Stimulated activated CD4-positive, alpha-beta T cell treated with anti-CD3 and anti-CD28 coated beads, TNF-alpha, amount 100 ng/mL, for 48 hours (primary cell): ENCODE data around the gene MAML2.

Experiments
- DNase-seq, 3 donors: peaks; one replicate each; pipeline ENCODE4 v3.0.0-alpha.2; 2020; ENCODE audit warnings: low read depth in 3 of 3

MAML2 gene

DNA sequence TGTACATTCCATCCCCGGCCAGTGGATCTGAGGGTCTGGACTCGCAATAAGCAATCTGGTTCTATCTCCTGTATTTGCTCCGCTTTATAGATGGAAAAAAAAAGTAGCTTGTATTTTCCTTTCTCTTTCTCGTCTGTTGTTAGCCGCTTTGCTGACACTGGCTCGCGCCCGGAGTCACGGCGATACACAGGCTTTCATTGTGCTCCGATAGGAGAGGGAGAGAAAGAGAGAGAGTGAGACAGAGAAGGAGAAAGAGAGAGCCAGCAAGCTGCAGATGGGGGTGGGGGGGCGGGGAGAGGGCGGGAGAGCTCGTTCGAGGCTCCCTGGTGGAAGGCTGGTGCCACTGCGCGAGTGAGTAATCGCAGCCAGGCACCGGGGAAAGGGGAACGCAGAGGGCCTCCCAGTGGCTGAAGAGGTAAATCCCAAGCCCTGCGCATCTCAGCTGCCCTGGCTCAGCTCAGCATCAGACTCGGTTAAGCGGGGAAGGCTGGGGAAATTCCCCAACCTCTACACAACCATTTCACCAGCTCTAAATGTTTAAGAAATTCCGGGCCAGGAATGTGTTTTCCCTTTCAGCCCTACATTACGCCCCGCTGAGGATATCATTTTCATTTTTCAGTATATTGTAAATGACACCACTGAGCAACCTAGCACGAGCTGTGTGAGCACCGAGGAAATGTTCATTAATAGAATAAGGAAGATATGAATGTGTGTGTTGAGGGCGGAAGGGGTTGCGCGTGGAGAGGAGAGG, at the start of gene MAML2:
TSS of gene MAML2 (minus strand) at position 235 of the 751 bp plus-strand sequence. CDS start 1,300 bp downstream, outside the sequence.
- peak; percentile 78 to 89 (median 85) for DNase-seq

DNA sequence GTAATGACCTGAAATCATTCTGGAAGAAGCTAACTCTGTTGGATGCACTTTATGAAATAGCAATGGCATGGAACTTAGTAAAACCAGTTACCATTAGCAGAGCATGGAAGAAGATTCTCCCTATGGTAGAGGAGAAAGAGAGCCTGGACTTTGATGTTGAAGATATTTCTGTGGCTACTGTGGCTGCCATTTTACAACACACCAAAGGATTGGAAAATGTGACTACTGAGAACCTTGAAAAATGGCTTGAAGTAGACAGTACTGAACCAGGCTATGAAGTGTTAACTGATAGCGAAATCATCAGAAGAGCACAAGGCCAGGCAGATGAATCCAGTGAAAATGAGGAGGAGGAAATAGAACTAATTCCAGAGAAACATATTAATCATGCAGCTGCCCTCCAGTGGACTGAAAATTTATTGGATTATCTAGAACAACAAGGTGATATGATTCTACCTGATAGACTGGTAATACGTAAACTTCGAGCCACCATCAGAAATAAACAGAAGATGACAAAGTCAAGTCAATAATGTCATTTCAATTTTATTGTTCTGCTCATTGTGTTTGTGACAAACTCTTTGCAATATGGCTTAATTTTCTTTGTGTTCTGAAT, 48.8 kb upstream of the MAML2 start:
- no peak for DNase-seq

- DNase-seq, result no peak
Measured at GRCh38 chr11:96390488-96390792, 47.4 kb upstream of the MAML2 start.

DNA sequence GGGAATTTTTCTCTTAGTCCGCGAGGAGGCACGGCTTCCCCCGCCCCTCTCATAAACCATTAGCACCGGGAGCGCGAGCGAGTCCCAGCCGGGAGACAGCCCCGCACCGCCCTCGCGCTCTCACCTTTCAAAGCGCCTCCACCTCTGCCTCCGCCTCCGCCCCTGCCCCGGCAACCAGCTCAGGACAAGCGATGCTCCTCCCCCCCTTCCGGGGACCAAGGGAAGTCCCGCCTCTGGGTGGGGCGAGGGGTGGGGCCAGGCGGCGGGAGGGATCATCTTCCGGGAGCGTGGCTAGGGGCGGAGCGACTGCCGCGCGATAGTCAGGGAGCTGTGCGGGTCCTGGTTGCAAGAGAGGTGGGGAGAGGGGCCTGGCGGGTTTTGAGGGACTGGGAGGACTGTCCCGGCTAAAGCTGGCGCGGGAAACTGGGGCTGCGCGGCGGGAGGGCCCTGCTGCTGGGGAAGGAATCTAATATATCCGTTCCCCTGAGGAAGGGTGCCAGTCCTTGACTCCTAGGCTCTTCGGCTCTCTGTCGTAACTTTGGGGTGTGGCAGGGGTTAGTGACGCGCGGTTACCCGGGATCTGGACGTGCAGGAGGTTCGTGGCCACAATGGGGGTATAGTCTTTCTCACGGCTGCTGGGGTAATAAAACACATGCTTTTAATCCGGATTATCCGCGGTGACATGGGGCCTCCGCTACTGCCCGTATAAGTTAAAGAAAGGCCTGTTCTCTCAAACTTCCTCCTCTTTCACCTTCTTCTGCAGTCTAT, 46.9 kb upstream of the MAML2 start, which contains the start of the genes CCDC82 and JRKL:
TSS of gene CCDC82 (minus strand) at position 193 of the 768 bp plus-strand sequence. CDS start 5,165 bp downstream, outside the sequence.
TSS of gene JRKL (plus strand) at position 294 of the 768 bp plus-strand sequence. CDS start 637 bp downstream, outside the sequence.
- peak; percentile 96 to 99 (median 97) for DNase-seq

- no peak for DNase-seq
Measured at GRCh38 chr11:96388891-96389719, 46.1 kb upstream of the MAML2 start.

DNA sequence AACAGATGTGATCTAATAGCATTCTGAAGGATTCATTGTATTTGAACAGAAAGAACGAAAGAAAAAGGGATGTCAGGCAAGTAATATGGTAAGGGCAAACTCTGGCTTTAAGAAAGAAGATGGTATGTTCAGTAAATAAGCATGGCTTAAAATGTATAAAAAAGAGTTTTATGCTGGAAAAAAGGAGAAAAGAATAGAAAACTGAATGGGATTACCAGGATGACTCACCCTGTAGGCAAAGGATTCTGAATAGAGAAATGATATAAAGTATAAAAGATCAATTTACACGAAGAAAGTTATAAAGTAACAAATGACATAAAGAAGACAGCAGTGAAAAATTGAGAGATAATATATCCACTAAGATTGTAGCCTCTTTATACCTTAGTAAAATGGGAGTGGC, 42.2 kb upstream of the MAML2 start:
- DNase-seq, result no peak

- no peak for DNase-seq
Measured at GRCh38 chr11:96384156-96384555, 41.2 kb upstream of the MAML2 start.

DNA sequence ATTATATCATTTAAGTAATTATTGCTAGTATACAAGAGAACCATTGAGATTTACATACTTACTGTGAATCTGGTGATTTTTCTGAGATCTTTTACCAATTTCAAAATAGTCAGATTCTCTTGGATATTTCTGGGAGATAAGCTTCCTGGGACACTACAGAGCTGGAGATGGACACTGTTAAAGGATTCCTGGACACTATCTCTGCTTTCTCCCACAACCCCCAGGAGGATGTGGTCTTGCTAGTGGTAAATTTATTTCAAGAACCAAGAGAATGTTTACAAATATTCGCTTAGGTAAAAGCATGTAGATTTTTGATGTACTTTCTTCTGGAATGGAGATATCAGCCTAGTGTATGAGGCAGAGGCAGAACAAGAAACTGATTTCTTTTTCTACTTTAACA, 33.8 kb upstream of the MAML2 start:
- no peak for DNase-seq

DNA sequence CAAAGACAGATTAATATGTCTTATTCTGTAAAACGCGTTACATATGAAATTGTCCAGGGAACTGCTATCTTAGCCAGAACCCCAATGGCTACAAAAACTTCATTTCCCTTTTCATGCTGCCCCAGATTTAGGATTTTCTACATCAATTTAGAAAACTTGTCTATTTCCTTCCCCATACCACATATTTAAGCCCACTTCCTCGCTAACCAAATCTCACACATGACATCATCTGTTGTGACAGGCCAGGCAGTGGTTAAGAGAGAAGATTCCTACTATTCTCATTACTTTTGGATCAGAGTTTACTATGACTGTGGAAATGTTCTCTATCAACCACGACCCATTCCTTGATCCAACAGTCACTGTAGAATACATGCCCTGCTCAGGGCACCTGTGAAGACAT, 30.8 kb upstream of the MAML2 start:
- no peak for DNase-seq

DNA sequence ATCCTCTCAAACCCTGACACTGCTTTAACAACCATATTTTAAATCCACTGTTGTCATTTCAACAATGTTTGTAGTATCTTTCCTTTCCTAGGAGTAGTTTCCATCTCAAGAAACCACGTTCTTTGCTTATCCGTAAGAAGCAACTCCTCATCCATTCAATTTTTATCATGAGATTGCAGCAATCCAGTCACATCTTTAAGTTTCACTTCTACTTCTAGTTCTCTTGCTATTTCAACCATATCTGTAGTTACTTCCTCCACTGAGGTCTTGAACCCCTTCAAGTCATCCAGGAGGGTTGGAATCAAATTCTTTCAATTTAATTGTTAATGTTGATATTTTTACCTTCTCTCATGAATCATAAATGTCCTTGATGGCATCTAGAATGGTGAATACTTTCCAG, 24.3 kb upstream of the MAML2 start:
- no peak for DNase-seq

- no peak for DNase-seq
Measured at GRCh38 chr11:96366024-96366423, 23.0 kb upstream of the MAML2 start.

- no peak for DNase-seq
Measured at GRCh38 chr11:96365493-96365892, 22.5 kb upstream of the MAML2 start.

DNA sequence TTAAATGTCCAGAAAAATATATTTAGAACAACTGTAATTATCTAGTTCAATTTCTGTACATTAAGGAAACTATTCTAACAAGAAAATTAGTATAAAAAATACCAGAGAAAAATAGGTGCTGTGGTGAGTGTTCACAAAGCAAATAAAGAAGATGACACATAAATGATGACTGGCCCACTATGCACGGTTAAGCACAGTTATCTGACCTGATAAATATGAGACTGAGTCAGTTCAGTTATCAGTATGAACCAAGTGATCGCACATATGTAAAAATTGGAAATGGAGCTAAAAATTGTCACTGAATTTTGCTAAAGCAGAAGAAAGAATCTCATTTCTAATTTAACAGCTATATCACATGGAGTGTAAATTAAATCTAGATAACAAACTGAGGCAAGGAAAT, 18.8 kb upstream of the MAML2 start:
- DNase-seq, result no peak

DNA sequence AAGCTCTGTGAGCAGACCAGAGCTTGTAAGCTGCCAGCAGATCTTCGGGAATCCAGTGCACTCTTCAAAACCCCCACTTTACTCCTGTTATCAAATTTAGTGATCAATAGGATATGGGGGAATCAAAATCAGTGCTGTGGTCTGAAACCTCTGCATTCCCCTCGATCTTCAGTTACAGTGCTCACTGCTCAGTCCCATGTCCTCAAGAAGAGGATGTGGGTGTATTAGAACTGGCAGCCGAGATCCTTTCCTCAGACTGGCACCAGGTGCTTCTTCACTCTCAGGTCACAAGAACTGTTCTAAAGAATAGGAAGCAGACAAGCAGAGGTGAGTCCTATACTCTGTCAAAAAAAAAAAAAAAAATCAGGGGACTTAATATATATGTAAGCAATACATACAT, 15.3 kb upstream of the MAML2 start:
- no peak for DNase-seq

- no peak for DNase-seq
Measured at GRCh38 chr11:96357794-96358193, 14.8 kb upstream of the MAML2 start.

DNA sequence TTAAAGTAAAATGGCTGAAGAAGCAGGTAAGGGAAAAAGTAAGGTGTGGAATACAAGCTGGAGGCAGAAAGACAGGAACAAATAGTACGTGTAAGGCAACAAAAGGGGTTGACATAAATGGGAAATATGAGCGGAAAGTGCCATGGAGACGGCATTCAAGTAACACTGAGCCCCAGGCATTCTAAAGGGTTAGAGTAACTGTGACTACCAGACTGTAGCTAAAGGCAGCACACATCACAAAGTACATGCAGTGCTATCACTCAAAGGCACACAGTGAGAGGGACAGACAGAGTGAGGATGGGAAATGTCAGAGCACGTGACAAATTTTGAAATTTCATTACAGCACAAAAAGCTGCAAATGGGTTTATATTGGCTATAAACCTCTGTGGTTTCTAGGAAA, 13.9 kb upstream of the MAML2 start:
- no peak for DNase-seq

- no peak for DNase-seq
Measured at GRCh38 chr11:96342014-96342960, 708 bp downstream of the MAML2 start.

DNA sequence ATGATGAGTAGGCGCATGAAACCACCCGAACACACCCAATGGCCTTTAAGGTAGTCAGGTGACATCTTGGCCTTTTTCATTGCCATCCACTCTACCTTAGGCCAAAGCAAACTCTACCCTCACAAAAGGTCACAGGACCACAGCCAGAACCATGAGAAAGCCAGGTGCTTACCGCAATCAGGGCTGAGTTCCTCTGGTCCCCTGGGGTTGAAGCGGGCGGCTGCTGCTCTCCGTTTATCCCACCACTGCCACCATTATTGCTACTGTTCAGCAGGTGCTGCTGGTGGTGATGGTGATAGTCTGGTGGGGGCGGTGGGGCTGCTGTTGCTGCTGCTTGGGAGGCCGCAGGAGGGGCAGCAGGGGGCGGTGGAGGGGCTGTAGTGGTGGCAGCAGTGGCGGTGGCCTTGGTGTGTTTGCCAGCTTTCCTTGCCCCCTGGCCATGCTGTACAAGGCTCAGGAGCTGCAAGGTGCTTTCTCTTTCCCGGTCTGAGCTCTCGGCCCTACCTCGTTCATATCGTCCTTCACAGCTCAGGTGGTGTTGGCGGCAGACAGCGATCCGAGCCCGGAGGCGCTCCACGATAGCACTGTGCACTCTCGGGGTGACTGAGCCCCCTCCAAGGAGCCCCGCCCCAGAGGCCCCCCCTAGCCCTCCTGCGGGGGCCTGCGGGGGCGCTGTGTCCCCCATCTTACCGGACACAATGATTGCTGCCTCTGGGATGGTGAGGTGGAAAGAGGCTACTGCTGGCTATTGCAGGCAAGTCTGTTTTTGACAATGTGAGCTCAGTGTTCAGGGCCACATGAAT, 1.6 kb downstream of the MAML2 start:
- DNase-seq, result peak; percentile 29 to 46 (median 40)

- no peak for DNase-seq
Measured at GRCh38 chr11:96340555-96340885, 2.5 kb downstream of the MAML2 start.
